ENCODE results near the gene HSCB.
"Not testable (repeated sequence)": the region's sequence is repeated elsewhere in the genome, so short reads cannot be mapped to it uniquely, and the experiment has no call there.

HSCB gene

GRCh38 chr22:28762000-28762399, 20.2 kb downstream of the HSCB start:
- H3K9me3 Mint-ChIP-seq; H3K36me3 Mint-ChIP-seq (ENCODE audit: low read depth); H3K27ac Mint-ChIP-seq; H3K27me3 Mint-ChIP-seq (ENCODE audit: low read depth); H3K4me1 Mint-ChIP-seq (ENCODE audit: low read depth); H3K4me3 Mint-ChIP-seq: not testable (repeated sequence)

- Mint-ChIP-seq H3K9me3 (peaks cover 9% of the 10 kb centered on the region), H3K36me3 (ENCODE audit: low read depth) (no peaks in the 10 kb centered on the region), H3K4me3 (no peak overlapping the region), H3K27ac (no peak overlapping the region), H3K27me3 (ENCODE audit: low read depth) (peaks cover 12% of the 10 kb centered on the region), H3K4me1 (ENCODE audit: low read depth) (no peaks in the 10 kb centered on the region)
These were observed 24.8 kb downstream of the HSCB start for GRCh38 chr22:28766628-28767027.

GRCh38 chr22:28768701-28769393, 27.0 kb downstream of the HSCB start:
- Mint-ChIP-seq H3K4me3 (no peak overlapping the region), H3K27me3 (ENCODE audit: low read depth) (peaks cover 12% of the 10 kb centered on the region), H3K4me1 (ENCODE audit: low read depth) (peaks cover 9% of the 10 kb centered on the region), H3K9me3 (peaks cover 9% of the 10 kb centered on the region), H3K27ac (no peak overlapping the region), H3K36me3 (ENCODE audit: low read depth) (peaks cover 6% of the 10 kb centered on the region)

- peaks cover 9% of the 10 kb centered on the region for H3K9me3 Mint-ChIP-seq
- H3K4me1 Mint-ChIP-seq (ENCODE audit: low read depth) = peaks cover 11% of the 10 kb centered on the region
- no peak overlapping the region for H3K4me3 Mint-ChIP-seq
- H3K27ac Mint-ChIP-seq = no peak overlapping the region
- H3K36me3 Mint-ChIP-seq (ENCODE audit: low read depth) = peaks cover 8% of the 10 kb centered on the region
- peaks cover 12% of the 10 kb centered on the region for H3K27me3 Mint-ChIP-seq (ENCODE audit: low read depth)
These were observed 27.7 kb downstream of the HSCB start for GRCh38 chr22:28769394-28770085.

- Mint-ChIP-seq H3K27me3 (ENCODE audit: low read depth) (peaks cover 6% of the 10 kb centered on the region), H3K4me3 (no peak overlapping the region), H3K4me1 (ENCODE audit: low read depth) (peaks cover 18% of the 10 kb centered on the region), H3K9me3 (peaks cover 9% of the 10 kb centered on the region), H3K27ac (no peak overlapping the region), H3K36me3 (ENCODE audit: low read depth) (peaks cover 21% of the 10 kb centered on the region)
These were observed 29.5 kb downstream of the HSCB start for GRCh38 chr22:28771195-28771791.

- Mint-ChIP-seq H3K4me3 (peak within 1 kb of the TSS; percentile 99), H3K9me3 (peaks cover 9% of the 10 kb centered on the region), H3K27ac (peak within 1 kb of the TSS; percentile 99), H3K36me3 (ENCODE audit: low read depth) (peaks cover 21% of the 10 kb centered on the region), H3K27me3 (ENCODE audit: low read depth) (peaks cover 2% of the 10 kb centered on the region), H3K4me1 (ENCODE audit: low read depth) (peaks cover 18% of the 10 kb centered on the region)
These were observed 31.0 kb downstream of the HSCB start, which contains the start of gene CCDC117 for GRCh38 chr22:28772633-28773460. Gene CCDC117, plus strand, starts transcription at chr22:28772695. Its CDS starts 155 bp downstream, at chr22:28772850.

GRCh38 chr22:28773461-28773867, 31.6 kb downstream of the HSCB start:
- Mint-ChIP-seq H3K27me3 (ENCODE audit: low read depth) (peaks cover 2% of the 10 kb centered on the region), H3K27ac (peak overlapping the region; percentile 99), H3K4me1 (ENCODE audit: low read depth) (peaks cover 18% of the 10 kb centered on the region), H3K36me3 (ENCODE audit: low read depth) (peaks cover 25% of the 10 kb centered on the region), H3K4me3 (peak overlapping the region; percentile 99), H3K9me3 (peaks cover 9% of the 10 kb centered on the region)

- Mint-ChIP-seq H3K27ac (peak overlapping the region; percentile 57), H3K4me1 (ENCODE audit: low read depth) (peaks cover 18% of the 10 kb centered on the region), H3K36me3 (ENCODE audit: low read depth) (peaks cover 25% of the 10 kb centered on the region), H3K9me3 (peaks cover 5% of the 10 kb centered on the region), H3K4me3 (peak overlapping the region; percentile 71), H3K27me3 (ENCODE audit: low read depth) (no peaks in the 10 kb centered on the region)
These were observed 32.5 kb downstream of the HSCB start for GRCh38 chr22:28774378-28774777.

- no peaks in the 10 kb centered on the region for H3K9me3 Mint-ChIP-seq
- H3K27me3 Mint-ChIP-seq (ENCODE audit: low read depth) = no peaks in the 10 kb centered on the region
- H3K27ac Mint-ChIP-seq = no peak overlapping the region
- H3K36me3 Mint-ChIP-seq (ENCODE audit: low read depth) = peaks cover 43% of the 10 kb centered on the region
- H3K4me1 Mint-ChIP-seq (ENCODE audit: low read depth) = peaks cover 19% of the 10 kb centered on the region
- no peak overlapping the region for H3K4me3 Mint-ChIP-seq
These were observed 38.0 kb downstream of the HSCB start for GRCh38 chr22:28779833-28780232.

GRCh38 chr22:28780296-28780695, 38.5 kb downstream of the HSCB start:
- Mint-ChIP-seq H3K9me3 (no peaks in the 10 kb centered on the region), H3K27me3 (ENCODE audit: low read depth) (no peaks in the 10 kb centered on the region), H3K4me1 (ENCODE audit: low read depth) (peaks cover 18% of the 10 kb centered on the region), H3K4me3 (no peak overlapping the region), H3K36me3 (ENCODE audit: low read depth) (peaks cover 45% of the 10 kb centered on the region), H3K27ac (no peak overlapping the region)

GRCh38 chr22:28783786-28784671, 42.2 kb downstream of the HSCB start:
- H3K36me3 Mint-ChIP-seq (ENCODE audit: low read depth) = peaks cover 55% of the 10 kb centered on the region
- no peak overlapping the region for H3K27ac Mint-ChIP-seq
- H3K9me3 Mint-ChIP-seq = no peaks in the 10 kb centered on the region
- H3K4me1 Mint-ChIP-seq (ENCODE audit: low read depth) = peaks cover 17% of the 10 kb centered on the region
- H3K4me3 Mint-ChIP-seq = no peak overlapping the region
- H3K27me3 Mint-ChIP-seq (ENCODE audit: low read depth) = no peaks in the 10 kb centered on the region

GRCh38 chr22:28788601-28789000, 46.8 kb downstream of the HSCB start:
- H3K36me3 Mint-ChIP-seq (ENCODE audit: low read depth) = peaks cover 48% of the 10 kb centered on the region

GRCh38 chr22:28791124-28791523, 49.3 kb downstream of the HSCB start:
- Mint-ChIP-seq H3K27me3 (ENCODE audit: low read depth) (no peaks in the 10 kb centered on the region), H3K36me3 (ENCODE audit: low read depth) (peaks cover 49% of the 10 kb centered on the region), H3K9me3 (no peaks in the 10 kb centered on the region), H3K4me3 (no peak overlapping the region), H3K27ac (no peak overlapping the region), H3K4me1 (ENCODE audit: low read depth) (peaks cover 44% of the 10 kb centered on the region)

More at GRCh38 chr22:28788601-28789000, 46.8 kb downstream of the HSCB start:
- H3K4me3 Mint-ChIP-seq = no peak overlapping the region
- peaks cover 23% of the 10 kb centered on the region for H3K4me1 Mint-ChIP-seq (ENCODE audit: low read depth)
- no peaks in the 10 kb centered on the region for H3K9me3 Mint-ChIP-seq
- no peak overlapping the region for H3K27ac Mint-ChIP-seq
- no peaks in the 10 kb centered on the region for H3K27me3 Mint-ChIP-seq (ENCODE audit: low read depth)

Data from T-helper 1 cell treated with Interleukin-12 subunit alpha and Interleukin-12 subunit beta and Interleukin-4 antibody, amounts not matched to agents 30 μg/mL and 1 μg/mL, for 36 hours (primary cell).